ENCODE data around the gene NOC2L.

- TF ChIP-seq POLR2A (IDR thresholded peaks at IDR 0.05; ENCODE audit: low read length) (no peak), GATA1 (IDR thresholded peaks at IDR 0.05; ENCODE audit: low read depth, low read length) (no peak)
Observed at GRCh38 chr1:952201-952600, 6.9 kb downstream of the NOC2L start.
